SK-N-MC (cell line): ENCODE measurements around the gene PERP.

ENCODE experiments used
- DNase-seq: peaks from one replicate; pipeline ENCODE4 v3.0.0-alpha.2; 2011; ENCODE audit warnings: low read depth, low spot score
- H3K27ac ChIP-seq: fragments of 200-600 bp; sonication (generic); 2 replicates; pipeline ENCODE4 v1.5.1; 2016; ENCODE audit warnings: mixed run types
- H3K36me3 ChIP-seq: fragments of 200-600 bp; sonication (generic); 2 replicates; pipeline ENCODE4 v1.6.1; 2017; ENCODE audit warnings: antibody characterized with exemption, low read length, mixed read lengths; ENCODE audit not compliant: insufficient read depth
- H3K4me3 ChIP-seq: fragments of 200-600 bp; sonication (generic); 2 replicates; pipeline ENCODE4 v1.5.1; 2016
- H3K9ac ChIP-seq: fragments of 200-600 bp; sonication (generic); 2 replicates; pipeline ENCODE4 v1.8.0; 2017; ENCODE audit warnings: mixed run types, mixed read lengths; ENCODE audit not compliant: insufficient read length
- H3K9me3 ChIP-seq: fragments of 200-600 bp; sonication (generic); 2 replicates; pipeline ENCODE4 v1.6.1; 2017; ENCODE audit warnings: low read depth, mild to moderate bottlenecking, antibody characterized with exemption, low read length, moderate library complexity, mixed read lengths
- EZH2 ChIP-seq: fragments of 200-600 bp; sonication (generic); IDR thresholded peaks from one replicate; pipeline ENCODE4 v1.6.1; 2017; ENCODE audit warnings: antibody characterized with exemption
- FOXP2 ChIP-seq: optimal IDR thresholded peaks from 2 replicates; pipeline ENCODE3; 2011; ENCODE audit warnings: mild to moderate bottlenecking, moderate library complexity; ENCODE audit not compliant: insufficient read depth; ENCODE audit errors: extremely low read length, control extremely low read depth
- POLR2AphosphoS5 ChIP-seq: IDR thresholded peaks from 2 replicates; pipeline ENCODE4 v1.6.1; 2012; ENCODE audit warnings: mild to moderate bottlenecking, low read depth, low read length, borderline replicate concordance

The PERP gene

DNA sequence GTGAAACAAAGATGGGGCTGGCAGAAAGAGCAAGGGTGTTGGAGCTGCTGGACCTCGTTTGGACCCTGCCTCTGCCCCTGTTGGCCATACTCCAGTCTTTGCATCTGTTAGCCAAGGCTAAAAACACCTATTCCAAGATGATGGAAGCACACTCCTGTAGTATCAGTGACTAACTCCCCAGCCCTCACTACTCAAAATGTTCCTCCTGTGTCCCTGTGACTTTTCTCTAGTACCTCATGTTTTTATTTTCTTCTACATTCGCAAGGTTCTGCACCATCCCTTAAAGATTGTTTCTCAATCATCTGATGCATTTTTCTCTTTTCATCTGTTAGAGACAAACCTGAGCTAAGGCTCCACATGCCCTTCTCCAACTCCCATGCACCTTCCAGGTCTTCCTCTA, 8.9 kb downstream of the PERP start:
- Histone ChIP-seq H3K9ac (no peak overlapping the region), H3K9me3 (no peaks in the 10 kb centered on the region), H3K27ac (no peak overlapping the region), H3K36me3 (peaks cover 5% of the 10 kb centered on the region; the same call in 1 of the 2 replicates), H3K4me3 (no peak overlapping the region)
- DNase-seq = no peak
- TF ChIP-seq FOXP2 = no peak
- no peak for TF ChIP-seq POLR2AphosphoS5
- no peak for TF ChIP-seq EZH2

DNA sequence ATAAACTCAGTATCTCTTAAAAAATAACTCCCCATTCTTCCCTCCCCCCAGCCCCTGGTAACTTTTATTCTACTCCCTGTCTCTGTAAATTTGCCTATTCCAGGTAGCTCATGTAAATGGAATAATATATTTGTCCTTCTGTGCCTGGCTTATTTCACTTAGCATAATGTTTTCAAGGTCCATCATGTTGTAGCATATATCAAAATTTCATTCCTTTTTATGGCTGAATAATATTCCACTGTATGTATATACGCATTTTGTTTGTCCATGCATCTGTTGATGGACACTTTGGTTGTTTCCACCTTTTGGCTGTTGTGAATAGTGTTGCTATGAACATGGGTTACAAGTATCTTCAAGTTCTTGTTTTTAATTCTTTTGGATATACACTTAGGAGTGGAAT, 13.0 kb downstream of the PERP start:
- Histone ChIP-seq H3K36me3 (peaks cover 5% of the 10 kb centered on the region; the same call in 1 of the 2 replicates), H3K9me3 (no peaks in the 10 kb centered on the region), H3K27ac (no peak overlapping the region), H3K4me3 (no peak overlapping the region), H3K9ac (no peak overlapping the region)
- no peak for TF ChIP-seq FOXP2
- TF ChIP-seq EZH2 = no peak
- no peak for TF ChIP-seq POLR2AphosphoS5
- no peak for DNase-seq

DNA sequence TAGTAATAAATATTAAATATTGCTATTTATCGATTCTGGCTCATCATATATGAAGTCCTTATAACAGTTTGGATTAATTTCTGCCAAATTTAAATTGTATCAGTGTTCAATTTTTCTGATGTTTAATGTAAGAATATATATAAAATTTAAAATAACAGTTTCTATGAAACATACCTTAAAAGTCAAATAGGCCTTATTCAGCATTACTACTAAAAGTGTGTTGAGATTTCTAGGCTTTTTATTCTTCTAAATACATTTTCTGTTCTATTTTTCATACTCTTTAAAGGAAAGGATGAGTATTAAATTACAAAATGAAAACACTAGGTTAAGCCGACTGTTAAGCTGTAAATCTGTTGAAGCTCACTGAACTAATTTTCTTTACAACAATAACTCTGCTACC, 13.6 kb downstream of the PERP start:
- H3K9ac ChIP-seq = no peak overlapping the region
- H3K4me3 ChIP-seq = no peak overlapping the region
- no peak for TF ChIP-seq FOXP2
- DNase-seq = no peak
- H3K9me3 ChIP-seq = no peaks in the 10 kb centered on the region
- H3K36me3 ChIP-seq = peaks cover 5% of the 10 kb centered on the region; the same call in 1 of the 2 replicates
- H3K27ac ChIP-seq = no peak overlapping the region

DNA sequence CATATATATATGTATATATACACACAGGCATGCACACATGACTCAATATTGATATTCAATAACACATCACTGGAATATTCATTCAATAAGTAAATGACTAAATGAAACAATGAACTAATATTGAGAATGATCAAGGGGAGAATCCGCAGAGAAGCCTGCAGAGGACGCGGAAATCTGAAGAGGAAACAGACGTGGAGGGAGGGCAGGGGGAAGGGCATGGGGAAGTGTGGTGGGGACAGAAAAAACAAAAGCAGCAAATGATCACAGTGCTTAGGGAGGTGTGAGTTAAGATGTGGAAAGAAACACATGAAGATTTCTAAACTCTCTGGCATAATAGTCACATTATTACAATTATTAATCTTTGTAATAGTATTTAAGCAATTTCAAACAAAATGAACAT, 14.5 kb downstream of the PERP start:
- H3K9ac ChIP-seq = no peak overlapping the region
- no peak overlapping the region for H3K4me3 ChIP-seq
- H3K36me3 ChIP-seq = peaks cover 5% of the 10 kb centered on the region; the same call in 1 of the 2 replicates
- DNase-seq = no peak
- H3K9me3 ChIP-seq = no peaks in the 10 kb centered on the region
- TF ChIP-seq EZH2 (no peak), POLR2AphosphoS5 (no peak), FOXP2 (no peak)
- H3K27ac ChIP-seq = no peak overlapping the region

DNA sequence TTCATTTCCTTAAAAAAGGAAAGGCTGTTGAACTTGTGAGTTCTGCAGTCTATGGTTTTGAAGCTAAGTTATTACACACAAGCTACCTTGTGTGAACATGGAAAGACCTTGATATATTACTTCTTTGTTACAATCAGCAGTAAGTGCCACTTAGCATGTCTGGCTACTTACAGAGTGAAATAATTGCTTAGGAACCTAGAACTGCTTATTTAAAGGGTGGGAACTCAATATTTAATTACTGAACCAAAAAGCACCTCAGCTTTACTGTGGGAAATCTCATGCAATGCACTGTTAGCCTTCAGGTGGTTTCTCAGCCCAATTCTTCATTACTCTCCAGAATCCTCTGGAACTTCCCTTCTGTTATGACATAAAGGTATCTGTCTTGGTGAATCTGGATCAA, 17.9 kb downstream of the PERP start:
- Histone ChIP-seq H3K4me3 (no peak overlapping the region), H3K9me3 (no peaks in the 10 kb centered on the region), H3K9ac (no peak overlapping the region), H3K27ac (no peak overlapping the region), H3K36me3 (no peaks in the 10 kb centered on the region)
- TF ChIP-seq EZH2 (no peak), POLR2AphosphoS5 (no peak), FOXP2 (no peak)
- no peak for DNase-seq

DNA sequence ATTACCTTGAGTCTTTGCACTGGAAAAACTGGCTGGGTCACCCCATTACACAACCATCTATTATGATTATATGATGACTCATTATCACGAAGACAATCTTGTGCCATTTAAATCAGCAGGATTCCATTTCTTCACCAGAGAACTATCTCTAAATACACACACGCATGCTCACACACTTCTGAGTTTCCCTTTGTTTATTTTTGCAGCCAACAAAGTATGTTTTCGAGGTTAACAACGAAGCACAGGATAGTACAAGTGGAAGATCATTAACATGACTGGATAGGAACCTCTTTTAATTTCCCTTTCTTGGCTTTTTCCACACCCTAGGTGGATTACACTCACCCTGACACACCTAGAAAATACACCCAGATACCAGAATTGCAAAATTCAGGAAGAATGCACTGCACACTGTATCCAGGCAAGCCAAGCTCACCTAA, 18.9 kb downstream of the PERP start:
- TF ChIP-seq POLR2AphosphoS5 (no peak), EZH2 (no peak), FOXP2 (no peak)
- Histone ChIP-seq H3K9ac (no peak overlapping the region), H3K27ac (no peak overlapping the region), H3K4me3 (no peak overlapping the region), H3K36me3 (no peaks in the 10 kb centered on the region), H3K9me3 (no peaks in the 10 kb centered on the region)
- no peak for DNase-seq

DNA sequence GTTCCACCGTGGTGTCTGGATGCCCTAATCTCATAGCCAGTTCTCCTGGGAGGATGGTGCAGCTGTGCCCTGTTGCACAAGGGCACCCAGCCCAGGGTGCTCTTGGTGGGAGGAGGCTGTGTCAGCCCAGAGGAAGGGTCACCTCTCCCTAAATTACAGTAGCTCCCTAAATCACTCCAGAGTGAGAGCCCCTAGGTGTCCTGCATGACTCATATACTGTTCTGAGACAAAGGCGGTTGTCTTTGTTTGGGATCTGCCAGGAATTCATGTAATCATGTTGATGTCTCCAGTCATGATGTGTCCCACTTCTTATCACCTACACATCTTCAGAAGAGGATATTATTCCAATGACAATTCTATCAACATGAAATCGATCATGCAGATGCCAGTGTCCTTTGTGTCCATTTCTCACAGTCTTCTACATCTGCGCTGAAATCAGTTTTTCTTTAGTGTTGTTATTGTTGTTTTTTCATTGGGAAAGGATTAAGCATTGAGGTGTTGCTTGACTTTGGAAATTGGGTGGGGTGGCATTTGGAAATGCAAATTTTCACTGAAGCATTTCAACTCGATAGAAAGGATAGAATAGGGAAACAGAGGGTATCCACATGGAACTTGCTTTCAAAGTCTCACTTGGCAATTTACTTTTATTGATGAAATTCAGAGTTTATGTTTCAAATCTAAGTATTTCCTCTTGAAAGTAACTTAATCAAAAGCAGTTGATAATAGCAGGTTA, 19.5 kb downstream of the PERP start:
- H3K36me3 ChIP-seq = no peaks in the 10 kb centered on the region
- no peak overlapping the region for H3K4me3 ChIP-seq
- no peak overlapping the region for H3K9ac ChIP-seq
- H3K27ac ChIP-seq = no peak overlapping the region
- H3K9me3 ChIP-seq = no peaks in the 10 kb centered on the region
- DNase-seq = no peak
- TF ChIP-seq POLR2AphosphoS5 = no peak
- no peak for TF ChIP-seq EZH2
- TF ChIP-seq FOXP2 = no peak

DNA sequence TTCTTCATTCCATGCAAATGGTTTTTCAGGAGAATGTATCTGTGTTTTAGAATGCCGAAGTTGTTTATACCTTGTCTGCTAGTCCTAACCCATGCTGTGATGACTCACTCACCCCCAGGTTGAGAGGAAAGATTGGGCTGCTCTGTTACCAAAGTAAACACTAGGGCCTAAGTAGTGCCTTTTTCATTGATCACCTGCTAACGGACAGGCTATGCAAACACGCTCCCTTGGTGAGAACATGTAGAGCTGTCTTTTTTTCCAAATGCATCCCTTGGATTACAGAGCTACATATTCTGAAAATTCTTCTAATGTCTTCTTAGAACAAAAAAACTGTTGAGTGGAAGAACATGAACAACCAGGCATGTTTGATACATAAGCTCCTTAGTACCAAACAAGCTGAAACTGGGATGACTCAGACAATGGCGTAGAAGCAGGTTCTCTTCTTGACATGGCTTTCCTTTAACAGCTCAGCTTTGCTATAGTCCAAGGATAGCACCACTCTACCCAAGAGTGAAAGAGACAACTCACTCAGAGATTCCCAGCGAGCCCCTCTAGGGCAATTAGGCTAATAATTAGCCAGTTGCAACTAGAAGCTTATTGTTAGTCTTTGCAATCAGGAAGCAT, 20.5 kb downstream of the PERP start:
- no peak for DNase-seq
- H3K4me3 ChIP-seq = no peak overlapping the region
- no peaks in the 10 kb centered on the region for H3K36me3 ChIP-seq
- no peaks in the 10 kb centered on the region for H3K9me3 ChIP-seq
- TF ChIP-seq POLR2AphosphoS5 (no peak), EZH2 (no peak), FOXP2 (no peak)
- no peak overlapping the region for H3K9ac ChIP-seq
- H3K27ac ChIP-seq = no peak overlapping the region

DNA sequence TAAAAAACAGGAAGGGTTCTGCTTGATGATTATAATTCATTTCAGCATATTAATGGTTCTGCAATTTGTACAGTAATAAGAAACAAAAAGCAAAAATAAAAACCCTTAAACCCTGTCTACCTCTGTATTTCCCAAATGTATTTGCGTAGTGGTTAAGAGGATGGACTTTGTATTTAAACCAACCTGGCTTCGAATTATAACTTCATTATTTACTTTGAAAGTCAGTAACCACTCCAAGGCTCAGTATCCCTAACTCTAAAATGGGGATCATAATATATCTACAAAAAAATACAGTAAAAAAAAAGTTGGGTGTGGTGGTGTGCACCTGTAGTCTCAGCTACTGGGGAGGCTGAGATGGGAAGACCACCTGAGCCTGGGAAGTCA, 21.4 kb downstream of the PERP start:
- H3K27ac ChIP-seq = no peak overlapping the region
- no peak for DNase-seq

More for the DNA sequence above, 21.4 kb downstream of the PERP start:
- TF ChIP-seq FOXP2 (no peak), POLR2AphosphoS5 (no peak)
- no peaks in the 10 kb centered on the region for H3K9me3 ChIP-seq
- no peak overlapping the region for H3K4me3 ChIP-seq
- H3K9ac ChIP-seq = no peak overlapping the region
- H3K36me3 ChIP-seq = no peaks in the 10 kb centered on the region
